ENCODE data around the gene KCNJ3.

KCNJ3 gene

GRCh38 chr2:154696369-154696768 lies 2.1 kb upstream of the KCNJ3 start:
- DNase-seq (ENCODE audit: extremely low read depth, low read depth), result no peak
- no peak for TF ChIP-seq CTCF (IDR thresholded peaks at IDR 0.05; ENCODE audit: low read depth, low read length, missing control alignments)
- no peak overlapping the region for H3K4me3 ChIP-seq (replicated peaks; ENCODE audit: low read depth, low read length)

GRCh38 chr2:154696810-154697417 lies 1.6 kb upstream of the KCNJ3 start:
- no peak for TF ChIP-seq CTCF (IDR thresholded peaks at IDR 0.05; ENCODE audit: low read depth, low read length, missing control alignments)
- DNase-seq (ENCODE audit: extremely low read depth, low read depth), result no peak
- H3K4me3 ChIP-seq (replicated peaks; ENCODE audit: low read depth, low read length), result no peak overlapping the region

- no peak for TF ChIP-seq CTCF (IDR thresholded peaks at IDR 0.05; ENCODE audit: low read depth, low read length, missing control alignments)
- no peak for DNase-seq (ENCODE audit: extremely low read depth, low read depth)
- H3K4me3 ChIP-seq (replicated peaks; ENCODE audit: low read depth, low read length), result no peak overlapping the region
Measured at GRCh38 chr2:154697418-154698252, 860 bp upstream of the KCNJ3 start.

- no peak overlapping the region for H3K4me3 ChIP-seq (replicated peaks; ENCODE audit: low read depth, low read length)
- DNase-seq (ENCODE audit: extremely low read depth, low read depth), result no peak
- TF ChIP-seq CTCF (IDR thresholded peaks at IDR 0.05; ENCODE audit: low read depth, low read length, missing control alignments), result no peak
Measured at GRCh38 chr2:154698721-154699574, 453 bp downstream of the KCNJ3 start.

- no peak for DNase-seq (ENCODE audit: extremely low read depth, low read depth)
- TF ChIP-seq CTCF (IDR thresholded peaks at IDR 0.05; ENCODE audit: low read depth, low read length, missing control alignments), result no peak
- no peak overlapping the region for H3K4me3 ChIP-seq (replicated peaks; ENCODE audit: low read depth, low read length)
Measured at GRCh38 chr2:154699575-154699930, 1.1 kb downstream of the KCNJ3 start.

GRCh38 chr2:154700136-154700535 lies 1.6 kb downstream of the KCNJ3 start:
- DNase-seq (ENCODE audit: extremely low read depth, low read depth), result no peak
- H3K4me3 ChIP-seq (replicated peaks; ENCODE audit: low read depth, low read length), result no peak overlapping the region
- TF ChIP-seq CTCF (IDR thresholded peaks at IDR 0.05; ENCODE audit: low read depth, low read length, missing control alignments), result no peak
